Thyroid gland (tissue), 4 donors: ENCODE measurements around the gene SND1. TPM values are rescaled to one million over a fixed set of nuclear protein-coding genes. Genes with fewer than 3 reads are reported as not detected.
A peak's percentile ranks its signal among the peaks of the same experiment; 100 is the strongest.

ENCODE experiments used
- DNase-seq, 2 donors: peaks; one replicate each; pipeline ENCODE4 v3.0.0-alpha.2; 2019
- H3K27ac ChIP-seq, 3 donors: fragments of 200-600 bp; sonication (generic); 1 replicate in 2 of 3; 2 replicates in 1 of 3; pipeline ENCODE4 v1.5.1; 2016 to 2019; ENCODE audit warnings: mild to moderate bottlenecking in 1 of 3, moderate library complexity in 1 of 3
- H3K27me3 ChIP-seq: fragments of 200-600 bp; sonication (generic); one replicate; pipeline ENCODE4 v1.5.1; 2019
- H3K36me3 ChIP-seq, 2 donors: fragments of 200-600 bp; sonication (generic); one replicate each; pipeline ENCODE4 v1.5.1; 2016 to 2019
- H3K4me1 ChIP-seq, 2 donors: fragments of 200-600 bp; sonication (generic); one replicate each; pipeline ENCODE4 v1.5.1; 2017 to 2019
- H3K4me3 ChIP-seq, 3 donors: fragments of 200-600 bp; sonication (generic); replicated peaks in 1 of 3; 1 replicate in 2 of 3; 2 replicates in 1 of 3; pipeline ENCODE4 v1.5.1; 2016; ENCODE audit warnings: mild to moderate bottlenecking in 1 of 3
- H3K9me3 ChIP-seq: fragments of 200-600 bp; sonication (generic); one replicate; pipeline ENCODE4 v1.5.1; 2017
- POLR2A ChIP-seq, 2 donors: fragments of 450-650 bp; IDR thresholded peaks; one replicate each; pipeline ENCODE4 v1.6.1; 2017; ENCODE audit warnings: antibody characterized with exemption in 2 of 2, mild to moderate bottlenecking in 2 of 2, moderate library complexity in 1 of 2
- WGBS, 2 donors: methylation state at CpG; one replicate each; pipeline ENCODE4 v1.1.5; 2017; 5-methylcytosine and 5-hydroxymethylcytosine counted together
- intact Hi-C: fragments of 100-400 bp; cut with DNase I; formaldehyde crosslinking; loops from one replicate; pipeline ENCODE4 v1.15.1; 2023
- total RNA-seq, 4 donors: library from RNA; depleted of rRNA; stranded (reverse); fragments of >200 nt; gene quantifications; one replicate each; pipeline ENCODE4 v1.2.3, GENCODE V29; 2016
- TF ChIP-seq, protein P1 (sequence below), 6 experiments: fragments of 200-600 bp in 3 of 6; fragments of 450-650 bp in 3 of 6; sonication (generic) in 3 of 6; IDR thresholded peaks; one replicate each; pipeline ENCODE4 v1.5.1; 2016 to 2019; ENCODE audit warnings: antibody characterized with exemption in 6 of 6, mild to moderate bottlenecking in 2 of 6, inconsistent platforms in 1 of 6, moderate library complexity in 1 of 6

SND1 gene
- total RNA-seq, 4 donors from 2014 or later, result 126 to 167 (median 144) TPM

DNA sequence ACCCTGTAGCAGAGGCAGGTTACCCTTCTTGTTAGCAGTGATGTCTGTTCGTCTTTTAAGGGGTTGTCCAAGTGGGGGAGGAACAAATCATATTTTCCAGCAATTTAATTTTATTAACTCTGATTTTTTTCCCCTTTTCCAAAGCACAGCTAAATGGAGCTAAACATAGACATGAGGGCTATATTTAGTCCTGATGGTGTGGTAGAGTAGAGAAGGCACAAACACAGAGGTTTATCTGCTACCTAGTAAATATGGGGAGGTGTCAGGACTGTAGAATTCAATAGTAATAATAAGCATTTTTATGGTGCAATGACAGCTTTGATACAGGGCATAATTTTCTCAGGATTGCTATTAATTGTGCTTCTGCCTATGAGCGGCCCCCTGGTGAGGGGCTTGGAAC, 356.8 kb downstream of the SND1 start:
- H3K4me3 ChIP-seq, result no peak overlapping the region
- DNase-seq, result no peak
- TF ChIP-seq POLR2A (IDR thresholded peaks at IDR 0.05), result no peak
- 98 to 100% methylated on average over 2 of the region's 2 CpGs for WGBS, 2 donors
- H3K36me3 ChIP-seq, result no peaks in the 10 kb centered on the region
- H3K4me1 ChIP-seq, result peaks cover 3 to 26% of the 10 kb centered on the region in 2 donors
- H3K9me3 ChIP-seq, result no peaks in the 10 kb centered on the region
- H3K27me3 ChIP-seq, result no peaks in the 10 kb centered on the region
- no peak overlapping the region for H3K27ac ChIP-seq
- intact Hi-C loops, result no loop called here

DNA sequence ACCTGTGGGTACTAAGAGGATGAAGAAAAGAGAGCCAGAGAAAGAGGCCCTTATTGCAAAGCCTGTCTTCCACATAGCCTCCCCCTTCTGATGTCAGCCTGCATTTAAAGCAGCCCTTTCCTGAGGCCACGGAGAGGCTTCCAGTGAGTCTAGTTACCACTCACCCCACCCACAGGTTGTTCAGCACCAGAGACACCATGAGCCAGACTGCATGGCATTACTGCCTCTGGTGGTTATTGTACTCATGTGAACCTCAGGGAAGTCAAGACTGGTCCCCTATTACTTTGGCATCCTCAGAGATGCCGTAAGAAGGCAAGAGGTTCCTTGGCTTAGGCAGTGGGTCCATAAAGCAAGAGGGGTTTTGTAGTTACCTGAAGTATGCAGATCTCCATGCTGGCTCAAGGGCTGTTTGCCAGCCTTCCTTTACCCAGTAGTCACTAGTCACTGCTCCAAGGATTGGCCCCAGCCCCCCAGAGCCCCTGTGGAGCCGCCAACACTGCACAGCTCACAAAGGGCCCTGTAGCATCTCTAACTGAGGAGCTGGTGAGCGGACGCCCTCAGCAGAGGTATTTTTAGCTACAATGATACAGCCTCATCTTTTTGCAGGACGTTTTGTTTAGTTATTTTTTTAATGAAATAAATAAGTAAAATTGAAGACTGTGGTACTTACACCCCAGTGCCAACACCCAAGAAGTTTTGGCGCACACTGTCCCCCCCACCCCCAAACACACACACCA, 358.6 kb downstream of the SND1 start:
- Histone ChIP-seq H3K27me3 (no peaks in the 10 kb centered on the region), H3K4me3 (no peak overlapping the region), H3K4me1 (peaks cover 0 to 12% of the 10 kb centered on the region in 2 donors), H3K36me3 (no peaks in the 10 kb centered on the region), H3K27ac (no peak overlapping the region), H3K9me3 (no peaks in the 10 kb centered on the region)
- intact Hi-C loops, result no loop called here
- WGBS, 2 donors, result 93 to 94% methylated on average over 7 of the region's 7 CpGs
- TF ChIP-seq, protein P1, sequence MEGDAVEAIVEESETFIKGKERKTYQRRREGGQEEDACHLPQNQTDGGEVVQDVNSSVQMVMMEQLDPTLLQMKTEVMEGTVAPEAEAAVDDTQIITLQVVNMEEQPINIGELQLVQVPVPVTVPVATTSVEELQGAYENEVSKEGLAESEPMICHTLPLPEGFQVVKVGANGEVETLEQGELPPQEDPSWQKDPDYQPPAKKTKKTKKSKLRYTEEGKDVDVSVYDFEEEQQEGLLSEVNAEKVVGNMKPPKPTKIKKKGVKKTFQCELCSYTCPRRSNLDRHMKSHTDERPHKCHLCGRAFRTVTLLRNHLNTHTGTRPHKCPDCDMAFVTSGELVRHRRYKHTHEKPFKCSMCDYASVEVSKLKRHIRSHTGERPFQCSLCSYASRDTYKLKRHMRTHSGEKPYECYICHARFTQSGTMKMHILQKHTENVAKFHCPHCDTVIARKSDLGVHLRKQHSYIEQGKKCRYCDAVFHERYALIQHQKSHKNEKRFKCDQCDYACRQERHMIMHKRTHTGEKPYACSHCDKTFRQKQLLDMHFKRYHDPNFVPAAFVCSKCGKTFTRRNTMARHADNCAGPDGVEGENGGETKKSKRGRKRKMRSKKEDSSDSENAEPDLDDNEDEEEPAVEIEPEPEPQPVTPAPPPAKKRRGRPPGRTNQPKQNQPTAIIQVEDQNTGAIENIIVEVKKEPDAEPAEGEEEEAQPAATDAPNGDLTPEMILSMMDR (IDR thresholded peaks at IDR 0.05), result no peak
- TF ChIP-seq POLR2A (IDR thresholded peaks at IDR 0.05), result no peak
- no peak for DNase-seq

DNA sequence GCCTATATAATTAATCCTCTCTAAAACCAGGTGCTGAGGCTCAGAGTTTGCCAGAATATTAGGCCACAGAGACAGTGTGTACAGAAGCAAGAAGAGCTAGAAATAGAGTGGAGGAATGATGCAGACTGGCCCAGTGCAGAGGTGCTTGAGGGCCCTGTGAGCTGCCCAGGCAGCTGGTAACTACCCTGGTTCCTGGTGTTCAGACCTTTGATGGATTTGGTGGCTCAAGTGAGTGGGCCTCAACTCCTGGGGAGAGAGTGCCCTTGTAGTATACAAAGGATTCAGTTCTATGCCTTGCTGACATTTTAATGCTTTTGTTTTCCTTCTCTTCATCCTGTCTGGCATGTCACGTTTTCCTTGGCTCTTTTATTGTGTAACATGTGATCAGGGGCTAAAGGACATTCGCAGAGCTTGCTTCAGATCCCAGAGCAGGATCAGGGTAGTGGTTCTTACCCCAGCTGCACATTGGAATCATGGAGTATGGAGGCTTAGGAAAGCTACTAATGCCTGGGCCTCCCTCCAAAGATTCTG, 359.2 kb downstream of the SND1 start:
- Histone ChIP-seq H3K27me3 (no peaks in the 10 kb centered on the region), H3K9me3 (no peaks in the 10 kb centered on the region), H3K4me3 (no peak overlapping the region), H3K27ac (no peak overlapping the region), H3K36me3 (no peaks in the 10 kb centered on the region), H3K4me1 (peaks cover 0 to 5% of the 10 kb centered on the region in 2 donors)
- TF ChIP-seq, protein P1 (IDR thresholded peaks at IDR 0.05), result no peak
- no peak for TF ChIP-seq POLR2A (IDR thresholded peaks at IDR 0.05)
- no peak for DNase-seq
- intact Hi-C loops, result no loop called here
- WGBS, 2 donors, result 81 to 93% methylated on average over 2 of the region's 2 CpGs

DNA sequence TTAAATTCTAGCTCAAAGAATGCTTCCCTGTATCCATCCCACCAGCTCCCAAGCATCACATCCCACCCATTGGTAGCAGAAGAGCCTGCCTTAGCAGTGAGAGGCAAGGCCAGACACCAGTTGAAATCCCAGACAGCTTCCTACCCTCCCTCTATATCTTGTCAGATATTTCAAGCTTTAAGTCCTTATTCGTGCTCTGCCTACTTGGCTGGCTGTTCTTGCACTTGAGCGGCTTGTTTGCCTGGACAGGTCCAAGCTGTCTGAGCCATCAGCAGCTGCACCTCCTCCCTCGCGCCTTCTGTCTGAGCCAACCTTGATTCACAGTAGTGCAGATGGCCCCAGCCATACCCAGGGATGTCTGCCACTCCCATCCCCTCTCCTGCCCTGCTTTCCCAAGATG, 362.8 kb downstream of the SND1 start:
- Histone ChIP-seq H3K36me3 (no peaks in the 10 kb centered on the region), H3K27ac (no peak overlapping the region), H3K27me3 (no peaks in the 10 kb centered on the region), H3K4me1 (peaks cover 7 to 18% of the 10 kb centered on the region in 2 donors), H3K4me3 (no peak overlapping the region), H3K9me3 (no peaks in the 10 kb centered on the region)
- no peak for DNase-seq
- 90 to 96% methylated on average over 4 of the region's 4 CpGs for WGBS, 2 donors
- intact Hi-C loops, result no loop called here
- no peak for TF ChIP-seq POLR2A (IDR thresholded peaks at IDR 0.05)
- TF ChIP-seq, protein P1 (IDR thresholded peaks at IDR 0.05), result no peak

DNA sequence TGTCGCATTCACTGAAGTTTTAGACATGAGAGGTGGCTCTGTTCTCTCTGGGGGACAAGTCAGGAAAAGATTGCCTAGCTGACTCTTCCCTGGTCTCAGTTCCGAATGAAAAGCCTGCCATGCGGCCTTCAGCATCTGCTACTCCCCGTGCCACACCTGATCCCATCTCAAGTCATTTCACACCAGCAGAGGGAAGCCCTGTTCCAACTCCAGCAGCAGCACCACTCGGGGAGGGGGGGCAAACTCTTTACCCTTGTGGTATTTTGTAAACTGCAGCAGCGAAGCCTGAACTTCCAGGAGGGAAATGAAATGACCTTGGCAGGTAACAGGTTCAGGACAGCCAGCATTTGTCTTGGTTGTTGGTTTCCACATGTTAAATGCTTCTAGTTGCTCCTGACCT, 365.5 kb downstream of the SND1 start:
- H3K4me3 ChIP-seq, result no peak overlapping the region
- WGBS, 2 donors, result 76 to 83% methylated on average over 6 of the region's 6 CpGs
- H3K36me3 ChIP-seq, result no peaks in the 10 kb centered on the region
- DNase-seq, result peak; percentile 17 to 21
- H3K4me1 ChIP-seq, result peaks cover 7 to 18% of the 10 kb centered on the region in 2 donors
- no peaks in the 10 kb centered on the region for H3K27me3 ChIP-seq
- no peak overlapping the region for H3K27ac ChIP-seq
- intact Hi-C loops, result no loop called here
- TF ChIP-seq, protein P1 (IDR thresholded peaks at IDR 0.05), result no peak
- TF ChIP-seq POLR2A (IDR thresholded peaks at IDR 0.05), result no peak
- H3K9me3 ChIP-seq, result no peaks in the 10 kb centered on the region
